ENCODE measurements around the gene OAF. TPM values are rescaled to one million over a fixed set of nuclear protein-coding genes. Genes with fewer than 3 reads are reported as not detected.

Gene OAF
- total RNA-seq, 2 experiments from 2014 or later = 3.7 to 4.6 TPM

- no peak overlapping the region for H3K27ac Mint-ChIP-seq
- DNase-seq (no peak), ATAC-seq (no peak)
- TF ChIP-seq CTCF (IDR thresholded peaks at IDR 0.05) = no peak
- no peaks in the 10 kb centered on the region for H3K36me3 Mint-ChIP-seq (ENCODE audit: low read depth)
- H3K9me3 Mint-ChIP-seq = no peaks in the 10 kb centered on the region
- intact Hi-C loops (cut with micrococcal nuclease) = no loop called here
- peaks cover 4% of the 10 kb centered on the region for H3K27me3 Mint-ChIP-seq
- CTCF ChIA-PET = no interaction called here
- H3K4me1 Mint-ChIP-seq (ENCODE audit: low read depth) = no peaks in the 10 kb centered on the region
- POLR2A ChIA-PET = no interaction called here
- no peak overlapping the region for H3K4me3 Mint-ChIP-seq
Observed at GRCh38 chr11:120200677-120201076, 10.2 kb upstream of the OAF start.

GRCh38 chr11:120201653-120202052 is 9.2 kb upstream of the OAF start:
- CTCF ChIA-PET = interaction anchor here (1.0 kb wide), 1 partner anchor 102 kb away, joined by 3 read pairs; no protein-coding TSS in a partner anchor
- POLR2A ChIA-PET = no interaction called here
- H3K4me3 Mint-ChIP-seq = no peak overlapping the region
- DNase-seq (no peak), ATAC-seq (no peak)
- peaks cover 6% of the 10 kb centered on the region for H3K27me3 Mint-ChIP-seq
- H3K4me1 Mint-ChIP-seq (ENCODE audit: low read depth) = no peaks in the 10 kb centered on the region
- H3K27ac Mint-ChIP-seq = no peak overlapping the region
- H3K36me3 Mint-ChIP-seq (ENCODE audit: low read depth) = no peaks in the 10 kb centered on the region
- intact Hi-C loops (cut with micrococcal nuclease) = no loop called here
- no peaks in the 10 kb centered on the region for H3K9me3 Mint-ChIP-seq
- TF ChIP-seq CTCF (IDR thresholded peaks at IDR 0.05) = no peak

GRCh38 chr11:120203626-120204025 is 7.2 kb upstream of the OAF start:
- H3K36me3 Mint-ChIP-seq (ENCODE audit: low read depth) = no peaks in the 10 kb centered on the region
- intact Hi-C loops (cut with micrococcal nuclease) = no loop called here
- TF ChIP-seq CTCF (IDR thresholded peaks at IDR 0.05) = no peak
- no peaks in the 10 kb centered on the region for H3K4me1 Mint-ChIP-seq (ENCODE audit: low read depth)
- peaks cover 9% of the 10 kb centered on the region for H3K27me3 Mint-ChIP-seq
- H3K4me3 Mint-ChIP-seq = no peak overlapping the region
- CTCF ChIA-PET = interaction anchor here (1.3 kb wide), 1 partner anchor 16 kb away, joined by 3 read pairs; no protein-coding TSS in a partner anchor
- POLR2A ChIA-PET = no interaction called here
- no peaks in the 10 kb centered on the region for H3K9me3 Mint-ChIP-seq
- H3K27ac Mint-ChIP-seq = no peak overlapping the region
- ATAC-seq (no peak), DNase-seq (no peak)

GRCh38 chr11:120205596-120206161 is 5.2 kb upstream of the OAF start:
- H3K27me3 Mint-ChIP-seq = peaks cover 11% of the 10 kb centered on the region
- no peak overlapping the region for H3K27ac Mint-ChIP-seq
- no peak for TF ChIP-seq CTCF (IDR thresholded peaks at IDR 0.05)
- DNase-seq (no peak), ATAC-seq (no peak)
- ChIA-PET POLR2A (no interaction called here), CTCF (interaction anchor here (1.7 to 1.9 kb wide), 2 partner anchors 11 to 31 kb away, joined by 3 to 5 read pairs; no protein-coding TSS in a partner anchor)
- H3K4me3 Mint-ChIP-seq = no peak overlapping the region
- peaks cover 7% of the 10 kb centered on the region for H3K4me1 Mint-ChIP-seq (ENCODE audit: low read depth)
- intact Hi-C loops (cut with micrococcal nuclease) = no loop called here
- H3K36me3 Mint-ChIP-seq (ENCODE audit: low read depth) = no peaks in the 10 kb centered on the region
- no peaks in the 10 kb centered on the region for H3K9me3 Mint-ChIP-seq

GRCh38 chr11:120207512-120207911 is 3.3 kb upstream of the OAF start:
- DNase-seq (no peak), ATAC-seq (no peak)
- intact Hi-C loops (cut with micrococcal nuclease) = no loop called here
- ChIA-PET POLR2A (no interaction called here), CTCF (interaction anchor here (1.3 to 1.9 kb wide), 2 partner anchors 29 to 39 kb away, joined by 4 to 5 read pairs; no protein-coding TSS in a partner anchor)
- H3K9me3 Mint-ChIP-seq = no peaks in the 10 kb centered on the region
- no peak overlapping the region for H3K27ac Mint-ChIP-seq
- H3K27me3 Mint-ChIP-seq = peaks cover 13% of the 10 kb centered on the region
- H3K4me1 Mint-ChIP-seq (ENCODE audit: low read depth) = peaks cover 15% of the 10 kb centered on the region
- H3K36me3 Mint-ChIP-seq (ENCODE audit: low read depth) = no peaks in the 10 kb centered on the region
- no peak for TF ChIP-seq CTCF (IDR thresholded peaks at IDR 0.05)
- no peak overlapping the region for H3K4me3 Mint-ChIP-seq

All from activated CD8-positive, alpha-beta T cell treated with anti-CD3 and anti-CD28 coated beads for 36 hours (primary cell).